HCT116 (cell line): Measurements from ENCODE around the gene CGB7. TPM values are rescaled to one million over a fixed set of nuclear protein-coding genes. Genes with fewer than 3 reads are reported as not detected.

ENCODE experiments used
- ATAC-seq: fragments of 200-7000 bp; cut with Tn5 transposase; 2 replicates; pipeline ENCODE4 v1.9.1; 2020; ENCODE audit warnings: mild to moderate bottlenecking, moderate library complexity
- BruUV-seq: library from RNA; stranded (reverse); fragments of 400-500 nt; replicated peaks from 2 replicates; lab custom pipeline; 2021; lab: Mats Ljungman, UMichigan
- CTCF ChIA-PET: fragments of 300-600 bp; sonication (Branson Sonifier 250); formaldehyde crosslinking; loops from one replicate; lab custom pipeline; 2021; ENCODE audit warnings: antibody characterized with exemption; lab: Charles Lee
- POLR2A ChIA-PET: fragments of 300-600, 350-600 bp; sonication (Branson Sonifier 250); formaldehyde crosslinking; loops from one replicate; lab custom pipeline; 2021; ENCODE audit warnings: antibody characterized with exemption; lab: Charles Lee
- RAD21 ChIA-PET, 2 experiments: fragments of 300-600 bp; sonication (Branson Sonifier 250); formaldehyde crosslinking; loops; one replicate each; lab custom pipeline; 2023; ENCODE audit warnings: low total read pairs in 2 of 2; ENCODE audit not compliant: uncharacterized antibody in 2 of 2, unreplicated experiment in 2 of 2, low non-redundant PET in 1 of 2; lab: Charles Lee
- DNase-seq: peaks from one replicate; pipeline ENCODE4 v3.0.0-alpha.2; 2010; ENCODE audit warnings: low read depth, low spot score
- H2AFZ ChIP-seq: fragments of 200-600 bp; shearing (Covaris generic), sonication (generic); 2 replicates; pipeline ENCODE4 v1.6.1; 2017; ENCODE audit warnings: low read depth, mixed run types, mixed read lengths, antibody characterized with exemption, low read length; ENCODE audit not compliant: poor library complexity, severe bottlenecking
- H3K27ac ChIP-seq: 2 replicates; pipeline ENCODE4 v1.5.1; 2012; ENCODE audit warnings: low read depth, low read length
- H3K27me3 ChIP-seq: fragments of 200-600 bp; sonication (generic); 2 replicates; pipeline ENCODE4 v1.6.1; 2016; ENCODE audit warnings: mixed run types, low read length, mixed read lengths; ENCODE audit not compliant: insufficient read depth
- H3K36me3 ChIP-seq, 2 experiments: fragments of 200-500 bp in 1 of 2; fragments of 200-600 bp in 1 of 2; sonication (Bioruptor generic) in 1 of 2; sonication (generic) in 1 of 2; 2 replicates each; pipeline versions ENCODE4 v1.5.1 to v1.6.1; 2014 to 2016; ENCODE audit warnings: low read length in 2 of 2, inconsistent platforms in 1 of 2, mixed read lengths in 1 of 2, mixed run types in 1 of 2; ENCODE audit not compliant: insufficient read depth in 2 of 2, control insufficient read depth in 1 of 2
- H3K4me1 ChIP-seq, 2 experiments: fragments of 200-600 bp in 1 of 2; sonication (generic) in 1 of 2; 2 replicates each; pipeline versions ENCODE4 v1.5.1 to v1.6.1; 2012 to 2017; ENCODE audit warnings: low read length in 2 of 2, inconsistent platforms in 1 of 2, mild to moderate bottlenecking in 1 of 2, mixed read lengths in 1 of 2, mixed run types in 1 of 2, moderate library complexity in 1 of 2; ENCODE audit not compliant: insufficient read depth in 2 of 2, control insufficient read depth in 1 of 2
- H3K4me2 ChIP-seq: fragments of 200-600 bp; sonication (generic); 2 replicates; pipeline ENCODE4 v1.6.1; 2017; ENCODE audit warnings: mixed run types, low read length, mixed read lengths
- H3K4me3 ChIP-seq, 2 experiments: fragments of 200-600 bp in 1 of 2; sonication (generic) in 1 of 2; replicated peaks in 1 of 2; 2 replicates each; pipeline ENCODE4 v1.5.1; 2011 to 2016; ENCODE audit warnings: low read length in 2 of 2, control low read depth in 1 of 2, low read depth in 1 of 2, mild to moderate bottlenecking in 1 of 2, mixed read lengths in 1 of 2, mixed run types in 1 of 2
- H3K79me2 ChIP-seq: fragments of 200-600 bp; sonication (generic); 2 replicates; pipeline ENCODE4 v1.6.1; 2017; ENCODE audit warnings: mild to moderate bottlenecking, mixed run types, low read length, moderate library complexity, mixed read lengths; ENCODE audit not compliant: insufficient read depth
- H3K9ac ChIP-seq: fragments of 200-600 bp; sonication (generic); 2 replicates; pipeline ENCODE4 v1.6.1; 2016; ENCODE audit warnings: low read length, mixed read lengths
- H3K9me2 ChIP-seq: fragments of 200-600 bp; sonication (generic), shearing (Covaris generic); 2 replicates; pipeline ENCODE4 v1.6.1; 2017; ENCODE audit warnings: mixed run types, mild to moderate bottlenecking, moderate library complexity; ENCODE audit not compliant: insufficient read depth
- H3K9me3 ChIP-seq, 2 experiments: fragments of 200-500 bp in 1 of 2; fragments of 200-600 bp in 1 of 2; sonication (Bioruptor generic) in 1 of 2; sonication (generic) in 1 of 2; 2 replicates each; pipeline ENCODE4 v1.6.1; 2014 to 2017; ENCODE audit warnings: low read length in 2 of 2, mixed read lengths in 2 of 2, inconsistent platforms in 1 of 2, low read depth in 1 of 2, mild to moderate bottlenecking in 1 of 2, mixed run types in 1 of 2, moderate library complexity in 1 of 2; ENCODE audit not compliant: control insufficient read depth in 1 of 2, insufficient read depth in 1 of 2
- H4K20me1 ChIP-seq: fragments of 200-600 bp; sonication (generic), shearing (Covaris generic); 2 replicates; pipeline ENCODE4 v1.6.1; 2017; ENCODE audit warnings: mixed run types, mild to moderate bottlenecking, moderate library complexity; ENCODE audit not compliant: insufficient read depth
- ATF3 ChIP-seq: IDR thresholded peaks from 2 replicates; pipeline ENCODE4 v1.6.1; 2012
- CBX3 ChIP-seq: IDR thresholded peaks from 2 replicates; pipeline ENCODE4 v1.6.1; 2012; ENCODE audit warnings: low read depth
- CEBPB ChIP-seq: IDR thresholded peaks from 2 replicates; pipeline ENCODE4 v1.6.1; 2012; ENCODE audit warnings: low read depth
- CTCF ChIP-seq, 3 experiments: fragments of 200-600 bp in 1 of 3; sonication (generic) in 1 of 3; IDR thresholded peaks in 2 of 3; conservative IDR thresholded peaks in 1 of 3; 2 replicates each; pipeline ENCODE4 v1.5.1; 2012 to 2017; ENCODE audit warnings: low read depth in 2 of 3, low read length in 2 of 3, antibody characterized with exemption in 1 of 3, borderline replicate concordance in 1 of 3, control low read depth in 1 of 3, mild to moderate bottlenecking in 1 of 3, mixed read lengths in 1 of 3, mixed run types in 1 of 3, moderate library complexity in 1 of 3; ENCODE audit not compliant: insufficient read depth in 1 of 3
- ELF1 ChIP-seq: IDR thresholded peaks from 2 replicates; pipeline ENCODE4 v1.6.1; 2012; ENCODE audit warnings: low read depth, borderline replicate concordance
- EZH2 ChIP-seq: fragments of 200-600 bp; sonication (generic); IDR thresholded peaks from 2 replicates; pipeline ENCODE4 v1.6.1; 2017; ENCODE audit warnings: antibody characterized with exemption, mixed run types
- EZH2phosphoT487 ChIP-seq: fragments of 200-600 bp; IDR thresholded peaks from 2 replicates; pipeline ENCODE4 v1.6.1; 2018; ENCODE audit warnings: antibody characterized with exemption, borderline replicate concordance
- MAX ChIP-seq: IDR thresholded peaks from 2 replicates; pipeline ENCODE4 v1.6.1; 2012
- POLR2A ChIP-seq: IDR thresholded peaks from 2 replicates; pipeline ENCODE4 v1.7.0; 2011; ENCODE audit warnings: borderline replicate concordance; ENCODE audit not compliant: insufficient read depth, insufficient read length; ENCODE audit errors: extremely low read depth
- POLR2AphosphoS5 ChIP-seq: IDR thresholded peaks from 2 replicates; pipeline ENCODE4 v1.6.1; 2011; ENCODE audit warnings: mild to moderate bottlenecking, low read depth, low read length, moderate library complexity
- SIN3A ChIP-seq: IDR thresholded peaks from 2 replicates; pipeline ENCODE4 v1.6.1; 2012; ENCODE audit warnings: low read depth
- SRF ChIP-seq: IDR thresholded peaks from 2 replicates; pipeline ENCODE4 v1.6.1; 2012; ENCODE audit warnings: low read depth
- TCF7L2 ChIP-seq: IDR thresholded peaks from 2 replicates; pipeline ENCODE4 v1.7.0; 2011; ENCODE audit warnings: borderline replicate concordance, inconsistent platforms; ENCODE audit not compliant: insufficient read depth, insufficient read length; ENCODE audit errors: extremely low read depth
- YY1 ChIP-seq: IDR thresholded peaks from 2 replicates; pipeline ENCODE4 v1.6.1; 2011; ENCODE audit warnings: low read length, low read depth, moderate library complexity, mild to moderate bottlenecking; ENCODE audit not compliant: insufficient replicate concordance; ENCODE audit errors: extremely low read depth
- intact Hi-C: fragments of 100-400 bp; cut with micrococcal nuclease; formaldehyde crosslinking; loops from 2 replicates; pipeline ENCODE4 v1.10.0; 2022
- total RNA-seq: library from RNA; stranded (reverse); gene quantifications from one replicate; pipeline ENCODE4 v1.2.1, GENCODE V29; 2021; ENCODE audit not compliant: unreplicated experiment

CGB7 gene
- total RNA-seq, 1 experiment from 2014 or later: 5.4 TPM

GRCh38 chr19:49091391-49092038 is 34.0 kb upstream of the CGB7 start:
- Histone ChIP-seq H3K27ac (no peak overlapping the region), H3K4me1 (peaks cover 3 to 12% of the 10 kb centered on the region in 2 experiments; a peak in 3 of 4 replicates), H3K9me2 (no peaks in the 10 kb centered on the region), H3K27me3 (no peaks in the 10 kb centered on the region), H3K9ac (no peak overlapping the region), H2AFZ (no peak overlapping the region), H3K9me3 (no peaks in the 10 kb centered on the region), H3K79me2 (peaks cover 99% of the 10 kb centered on the region), H4K20me1 (peaks cover 38% of the 10 kb centered on the region; the same call in 1 of the 2 replicates), H3K4me3 (no peak overlapping the region)
- RAD21 ChIA-PET: no interaction called here
- BruUV-seq: no TSS peak
- intact Hi-C loops: no loop called here
- no peak for ATAC-seq
- CTCF ChIA-PET: no interaction called here
- POLR2A ChIA-PET: no interaction called here
- TF ChIP-seq SRF (no peak), CEBPB (no peak), POLR2A (no peak), MAX (no peak), CTCF (IDR thresholded peaks at IDR 0.05 in 2 of 3, conservative IDR thresholded peaks at IDR 0.05 in 1 of 3; ENCODE audit: borderline replicate concordance in 1 of 3, insufficient read depth in 1 of 3, low read depth in 2 of 3, low read length in 2 of 3) (no peak), EZH2 (no peak)
- TF ChIP-seq, all 23 proteins: peak for 0
- Histone ChIP-seq H3K36me3 (peaks cover 45 to 73% of the 10 kb centered on the region in 2 experiments), H3K4me2 (no peak overlapping the region)
- DNase-seq: no peak

- Histone ChIP-seq H3K27me3 (no peaks in the 10 kb centered on the region), H3K4me1 (peaks cover 6 to 25% of the 10 kb centered on the region in 2 experiments), H3K4me2 (peak overlapping the region; percentile 90), H2AFZ (no peak overlapping the region), H3K9me3 (no peaks in the 10 kb centered on the region), H4K20me1 (peaks cover 35% of the 10 kb centered on the region; the same call in 1 of the 2 replicates), H3K9ac (peak overlapping the region; percentile 78), H3K4me3 (peak overlapping the region; percentile 86), H3K79me2 (peaks cover 60% of the 10 kb centered on the region), H3K9me2 (no peaks in the 10 kb centered on the region), H3K27ac (peak overlapping the region; percentile 94), H3K36me3 (peaks cover 21 to 37% of the 10 kb centered on the region in 2 experiments)
- no TSS peak for BruUV-seq
- intact Hi-C loops: no loop called here
- RAD21 ChIA-PET: no interaction called here
- ATAC-seq: no peak
- DNase-seq: no peak
- POLR2A ChIA-PET: no interaction called here
- CTCF ChIA-PET: interaction anchor here (0.8 kb wide), 1 partner anchor 11 kb away, joined by 3 read pairs; no protein-coding TSS in a partner anchor
- TF ChIP-seq CEBPB: no peak
- TF ChIP-seq POLR2A: no peak
- no peak for TF ChIP-seq MAX
- TF ChIP-seq ELF1: no peak
- TF ChIP-seq YY1: no peak
- no peak for TF ChIP-seq CBX3
- no peak for TF ChIP-seq POLR2AphosphoS5
- no peak for TF ChIP-seq EZH2
- no peak for TF ChIP-seq SIN3A
- no peak for TF ChIP-seq ATF3
- TF ChIP-seq TCF7L2: no peak
- TF ChIP-seq EZH2phosphoT487: no peak
Observed at GRCh38 chr19:49086296-49086695, 28.7 kb upstream of the CGB7 start.
